HEK293T (cell line): ENCODE measurements around the gene TCF7L2.

Experiments used
- ARNT ChIP-seq: fragments of 450-650 bp; IDR thresholded peaks from 2 replicates; pipeline ENCODE4 v1.6.1; 2017; ENCODE audit warnings: mild to moderate bottlenecking
- FOXA1 ChIP-seq: fragments of 450-650 bp; IDR thresholded peaks from 2 replicates; pipeline ENCODE4 v1.6.1; 2016; ENCODE audit warnings: mild to moderate bottlenecking
- HDGF ChIP-seq: fragments of 450-650 bp; IDR thresholded peaks from 2 replicates; pipeline ENCODE4 v1.6.1; 2017; ENCODE audit warnings: antibody characterized with exemption, borderline replicate concordance
- NFRKB ChIP-seq: fragments of 450-650 bp; IDR thresholded peaks from 2 replicates; pipeline ENCODE4 v1.6.1; 2016; ENCODE audit warnings: mild to moderate bottlenecking, moderate library complexity
- SUZ12 ChIP-seq: fragments of 450-650 bp; IDR thresholded peaks from 2 replicates; pipeline ENCODE4 v1.6.1; 2016; ENCODE audit warnings: mild to moderate bottlenecking
- TARDBP ChIP-seq: fragments of 450-650 bp; IDR thresholded peaks from 2 replicates; pipeline ENCODE4 v1.6.1; 2016

DNA sequence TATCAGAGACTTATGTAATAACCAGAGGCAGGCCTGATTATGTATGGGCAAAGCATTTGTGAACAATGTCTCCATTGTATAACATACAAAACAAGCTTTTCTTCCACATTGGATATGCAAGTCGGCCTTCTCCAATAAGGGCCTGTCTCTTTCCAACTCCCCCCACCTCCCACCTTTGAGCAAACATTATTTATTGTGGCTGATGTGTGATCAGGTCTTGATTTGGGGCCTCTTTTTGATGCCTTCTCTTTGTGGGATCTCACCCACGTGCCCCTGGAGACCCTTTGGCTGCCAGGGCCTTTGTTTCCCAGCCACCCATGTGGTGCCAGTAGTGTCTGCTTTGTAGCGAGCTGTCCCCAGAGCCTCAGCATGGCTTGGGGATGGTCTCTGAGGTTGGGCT lies 53.0 kb downstream of the TCF7L2 start:
- TF ChIP-seq ARNT (no peak), NFRKB (no peak), FOXA1 (no peak), SUZ12 (no peak), HDGF (no peak), TARDBP (no peak)
